ENCODE measurements around the gene GDPGP1. TPM values are rescaled to one million over a fixed set of nuclear protein-coding genes. Genes with fewer than 3 reads are reported as not detected.
"Not testable (repeated sequence)": the region's sequence is repeated elsewhere in the genome, so short reads cannot be mapped to it uniquely, and the experiment has no call there.

The GDPGP1 gene
- total RNA-seq, 2 donors from 2014 or later, result 4.1 to 5.9 TPM

- intact Hi-C loops (cut with DNase I), result loop anchor here in 1 of 2 donors (10.0 kb wide), 1 partner anchor 485 kb away; the partner anchor contains the start of gene MESP1
These were observed 5.4 kb downstream of the GDPGP1 start for GRCh38 chr15:90239371-90239770.

GRCh38 chr15:90240856-90241255 lies 6.8 kb downstream of the GDPGP1 start:
- intact Hi-C loops (cut with DNase I), result no loop called here
- no peak for DNase-seq (ENCODE audit: low spot score)

More at GRCh38 chr15:90239371-90239770, 5.4 kb downstream of the GDPGP1 start:
- DNase-seq (ENCODE audit: low spot score), result no peak

GRCh38 chr15:90241343-90242192 lies 7.6 kb downstream of the GDPGP1 start:
- intact Hi-C loops (cut with DNase I), result no loop called here
- DNase-seq (ENCODE audit: low spot score), result no peak

GRCh38 chr15:90243943-90244639 lies 10.1 kb downstream of the GDPGP1 start:
- no peak for DNase-seq (ENCODE audit: low spot score)
- intact Hi-C loops (cut with DNase I), result no loop called here

DNA sequence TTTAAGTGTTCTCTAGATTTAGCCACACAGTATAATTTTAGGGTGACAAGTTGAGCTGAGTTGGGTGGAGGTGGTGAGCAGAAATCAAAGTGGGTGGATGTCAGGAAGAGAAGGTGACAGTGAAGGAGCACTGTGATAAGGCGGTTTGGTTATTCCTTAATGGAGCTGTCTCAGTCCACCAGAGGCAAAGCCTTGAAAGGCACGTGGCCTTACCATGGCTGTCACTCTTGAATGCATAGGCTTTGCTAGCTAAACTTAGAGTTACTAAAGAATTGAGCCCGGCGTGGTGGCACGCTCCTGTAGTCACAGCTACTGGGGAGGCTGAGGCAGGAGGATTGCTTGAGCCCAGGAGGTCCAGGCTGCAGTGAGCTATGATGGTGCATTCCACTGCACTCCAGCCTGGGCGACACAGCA lies 14.8 kb downstream of the GDPGP1 start:
- intact Hi-C loops (cut with DNase I), result no loop called here
- no peak for DNase-seq (ENCODE audit: low spot score)

DNA sequence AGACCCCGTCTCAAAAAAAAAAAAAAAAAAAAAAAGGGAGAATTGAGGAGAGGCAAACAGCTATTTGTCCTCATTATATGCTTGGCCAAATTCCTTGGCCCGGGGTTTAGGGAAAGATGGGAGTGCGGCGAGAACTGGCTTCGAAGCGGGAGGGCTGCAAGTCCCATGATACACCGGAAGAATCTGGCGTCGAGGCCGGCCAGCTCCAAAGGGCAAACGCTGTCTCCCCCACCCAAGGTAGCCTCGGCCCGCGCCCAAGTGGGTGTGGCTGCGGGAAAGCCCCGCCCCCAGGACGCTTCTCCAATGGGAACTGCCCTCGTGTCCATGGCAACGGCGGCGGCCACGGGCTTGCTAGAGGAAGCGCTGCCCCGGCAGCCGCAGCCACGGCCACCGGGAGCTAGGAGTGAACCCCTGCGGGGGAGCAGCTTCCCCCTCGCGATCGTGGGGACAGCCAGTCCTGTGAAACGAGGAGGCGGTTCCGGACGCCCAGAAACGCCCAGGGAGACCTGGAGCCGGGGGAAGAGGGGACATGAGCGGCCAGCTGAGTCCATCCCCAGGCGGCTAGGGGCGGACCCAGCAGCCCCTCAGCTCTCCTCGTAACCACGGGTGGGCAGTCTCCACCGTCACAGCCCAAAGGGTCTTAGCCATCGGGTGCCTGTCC lies 15.3 kb downstream of the GDPGP1 start, which contains the start of gene TTLL13:
Gene TTLL13 (plus strand): TSS at position 354 of the 661 bp plus-strand sequence. CDS start 1,075 bp downstream, outside the sequence.
- peak; percentile 98 for DNase-seq (ENCODE audit: low spot score)
- intact Hi-C loops (cut with DNase I), result no loop called here

DNA sequence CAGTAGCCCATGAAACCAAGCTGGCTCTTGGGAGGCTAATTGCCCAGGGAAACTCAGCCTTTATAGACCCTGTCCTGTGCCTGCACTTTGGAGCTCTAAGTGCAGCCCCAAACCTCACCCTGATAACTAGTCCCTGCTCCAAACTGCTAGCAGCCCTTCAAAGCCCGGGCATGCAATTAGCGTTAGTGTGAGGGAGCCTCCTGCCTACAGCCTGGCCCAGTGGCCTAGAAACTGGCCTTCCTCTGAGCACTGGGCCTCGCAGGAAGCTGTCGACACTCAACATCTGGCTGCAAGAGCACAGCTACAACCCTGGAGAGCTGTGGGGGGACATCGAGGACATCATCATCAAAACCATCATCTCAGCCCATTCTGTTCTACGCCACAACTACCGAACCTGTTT lies 23.8 kb downstream of the GDPGP1 start:
- DNase-seq (ENCODE audit: low spot score), result peak; percentile 24
- intact Hi-C loops (cut with DNase I), result no loop called here

DNA sequence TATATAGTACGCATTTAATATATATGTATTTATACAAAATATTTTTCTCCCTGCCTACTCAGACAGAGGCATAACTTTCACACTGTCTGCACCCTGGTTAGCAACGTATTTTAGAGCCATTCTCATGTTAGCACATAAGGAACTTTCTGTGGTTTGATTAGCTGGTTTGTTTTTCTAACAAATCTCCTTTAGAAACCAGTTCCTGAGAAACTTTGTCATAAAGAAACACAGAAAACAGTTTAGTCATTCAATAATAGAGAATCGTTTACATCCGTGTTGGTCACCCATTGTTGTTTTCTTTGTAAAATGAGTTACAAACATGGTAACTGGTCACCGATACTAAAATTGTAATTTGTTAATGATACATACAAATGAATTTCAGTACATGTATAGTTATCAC lies 25.5 kb downstream of the GDPGP1 start:
- DNase-seq (ENCODE audit: low spot score), result no peak
- intact Hi-C loops (cut with DNase I), result no loop called here

GRCh38 chr15:90260731-90261130 lies 26.7 kb downstream of the GDPGP1 start:
- DNase-seq (ENCODE audit: low spot score); intact Hi-C loops (cut with DNase I): not testable (repeated sequence)

DNA sequence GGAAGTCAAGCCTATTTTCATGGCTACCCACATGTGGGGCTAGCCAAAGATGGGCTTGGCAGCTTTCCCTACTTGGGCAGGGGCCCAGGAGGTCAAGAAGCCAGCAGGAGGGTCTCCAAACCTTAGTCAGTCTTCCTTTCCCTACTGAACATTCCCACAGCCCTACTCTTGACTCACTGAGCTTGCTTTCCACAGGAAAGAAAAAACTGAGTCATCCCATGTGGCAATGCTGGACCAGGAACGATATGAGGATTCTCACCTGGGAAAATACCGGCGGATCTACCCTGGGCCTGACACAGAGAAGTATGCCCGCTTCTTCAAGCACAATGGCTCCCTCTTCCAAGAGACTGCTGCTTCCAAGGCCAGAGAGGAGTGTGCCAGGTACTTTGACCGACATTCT lies 27.8 kb downstream of the GDPGP1 start:
- DNase-seq (ENCODE audit: low spot score), result peak; percentile 43
- intact Hi-C loops (cut with DNase I), result no loop called here

GRCh38 chr15:90262426-90262825 lies 28.4 kb downstream of the GDPGP1 start:
- intact Hi-C loops (cut with DNase I), result no loop called here
- DNase-seq (ENCODE audit: low spot score), result peak; percentile 34

DNA sequence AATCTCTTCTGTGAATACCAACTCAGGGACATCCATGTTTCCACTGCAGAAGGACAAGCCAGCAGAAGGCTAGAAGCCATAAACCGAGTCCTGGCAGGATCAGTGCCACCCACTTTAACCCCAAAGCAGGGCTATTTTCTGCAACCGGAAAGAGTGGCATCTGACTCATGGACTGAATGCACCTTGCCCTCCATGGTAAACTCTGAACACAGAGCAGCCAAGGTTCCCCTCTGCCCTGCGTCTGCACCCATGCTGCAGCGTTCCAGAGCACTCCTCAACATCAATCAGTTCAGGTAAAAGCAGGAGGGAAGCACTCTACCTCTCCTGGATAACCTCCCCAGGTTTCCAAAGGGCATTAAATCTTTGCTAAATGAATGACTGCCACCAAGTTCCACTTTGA lies 30.7 kb downstream of the GDPGP1 start:
- intact Hi-C loops (cut with DNase I), result no loop called here
- peak; percentile 35 for DNase-seq (ENCODE audit: low spot score)

GRCh38 chr15:90265271-90266060 lies 31.5 kb downstream of the GDPGP1 start, which contains the start of gene NGRN:
TSS of gene NGRN (plus strand) at chr15:90265672. CDS start at chr15:90265713, 41 bp downstream.
- intact Hi-C loops (cut with DNase I), result no loop called here

GRCh38 chr15:90266061-90266431 lies 32.0 kb downstream of the GDPGP1 start:
- DNase-seq (ENCODE audit: low spot score), result no peak
- intact Hi-C loops (cut with DNase I), result no loop called here

More at GRCh38 chr15:90265271-90266060, 31.5 kb downstream of the GDPGP1 start, which contains the start of gene NGRN:
- DNase-seq (ENCODE audit: low spot score), result peak; percentile 98

- intact Hi-C loops (cut with DNase I), result no loop called here
These were observed 32.5 kb downstream of the GDPGP1 start for GRCh38 chr15:90266485-90266884.

DNA sequence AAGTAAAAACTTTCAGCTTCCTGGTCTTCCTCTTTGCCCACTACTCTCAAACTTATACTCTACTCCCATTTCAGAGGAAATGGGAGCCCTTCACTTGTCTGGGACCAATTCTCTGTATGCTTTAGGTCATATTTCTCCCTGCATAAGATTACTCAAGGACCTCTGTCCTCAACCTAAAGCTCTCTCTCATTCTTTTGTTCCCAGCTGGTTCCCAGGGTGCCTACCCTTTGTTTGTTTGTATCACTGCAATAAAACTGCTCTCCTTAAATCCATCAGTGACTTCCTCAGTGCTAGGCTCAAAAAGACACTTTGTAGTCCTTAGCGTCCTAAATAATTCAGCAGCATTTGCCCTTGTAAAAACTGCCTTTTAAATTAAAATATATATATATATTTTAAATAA lies 34.4 kb downstream of the GDPGP1 start:
- intact Hi-C loops (cut with DNase I), result no loop called here

More at GRCh38 chr15:90266485-90266884, 32.5 kb downstream of the GDPGP1 start:
- DNase-seq (ENCODE audit: low spot score), result no peak

GRCh38 chr15:90270502-90271150 lies 36.6 kb downstream of the GDPGP1 start:
- intact Hi-C loops (cut with DNase I), result no loop called here
- DNase-seq (ENCODE audit: low spot score), result no peak

More for the DNA sequence above, 34.4 kb downstream of the GDPGP1 start:
- no peak for DNase-seq (ENCODE audit: low spot score)

- DNase-seq (ENCODE audit: low spot score), result no peak
- intact Hi-C loops (cut with DNase I), result no loop called here
These were observed 37.6 kb downstream of the GDPGP1 start for GRCh38 chr15:90271459-90272166.
